WTC11 (cell line): Measurements from ENCODE around the gene IFT122. TPM values are rescaled to one million over a fixed set of nuclear protein-coding genes. Genes with fewer than 3 reads are reported as not detected.
A peak's percentile ranks its signal among the peaks of the same experiment; 100 is the strongest.

Experiments used
- ATAC-seq: fragments of 200-7000 bp; cut with Tn5 transposase; 2 replicates; pipeline ENCODE4 v1.10.0; 2021; ENCODE audit warnings: mild to moderate bottlenecking, moderate library complexity
- CTCF ChIA-PET: fragments of 300-600 bp; sonication (Branson Sonifier 250); formaldehyde crosslinking; loops from one replicate; lab custom pipeline; 2021; ENCODE audit warnings: antibody characterized with exemption; lab: Charles Lee
- POLR2A ChIA-PET: fragments of 350-600 bp; sonication (Branson Sonifier 250); formaldehyde crosslinking; loops from one replicate; lab custom pipeline; 2021; ENCODE audit warnings: antibody characterized with exemption; lab: Charles Lee
- DNase-seq: peaks from one replicate; pipeline ENCODE4 v3.0.0; 2021; ENCODE audit warnings: low spot score
- H3K27ac Mint-ChIP-seq: 2 replicates; pipeline ENCODE4 v1.8.0; 2021; ENCODE audit warnings: mixed read lengths
- H3K27me3 Mint-ChIP-seq: 2 replicates; pipeline ENCODE4 v1.8.0; 2021; ENCODE audit warnings: low read depth, mild to moderate bottlenecking, moderate library complexity, mixed read lengths
- H3K36me3 Mint-ChIP-seq: 2 replicates; pipeline ENCODE4 v1.8.0; 2021; ENCODE audit warnings: mixed read lengths
- H3K4me1 Mint-ChIP-seq: 2 replicates; pipeline ENCODE4 v1.8.0; 2022; ENCODE audit warnings: mixed read lengths
- H3K4me3 Mint-ChIP-seq: 2 replicates; pipeline ENCODE4 v1.8.0; 2021; ENCODE audit warnings: mild to moderate bottlenecking, moderate library complexity, mixed read lengths
- H3K9me3 Mint-ChIP-seq: 2 replicates; pipeline ENCODE4 v1.8.0; 2021; ENCODE audit warnings: mixed read lengths
- ARID4B ChIP-seq: sonication (generic); formaldehyde crosslinking; IDR thresholded peaks from 2 replicates; pipeline ENCODE4 v1.8.0; 2023; ENCODE audit warnings: missing genetic modification reagents, mild to moderate bottlenecking, borderline replicate concordance
- ATF3 ChIP-seq: sonication (generic); formaldehyde crosslinking; conservative IDR thresholded peaks from 2 replicates; pipeline ENCODE4 v1.8.1; 2022; ENCODE audit warnings: mild to moderate bottlenecking, missing genetic modification reagents
- EMX1 ChIP-seq: fragments of 250-450 bp; sonication (Bioruptor Pico); IDR thresholded peaks from 2 replicates; pipeline ENCODE4 v1.8.0; 2021; ENCODE audit warnings: mild to moderate bottlenecking
- ESRRA ChIP-seq: sonication (generic); formaldehyde crosslinking; IDR thresholded peaks from 2 replicates; pipeline ENCODE4 v1.8.1; 2022; ENCODE audit warnings: mild to moderate bottlenecking, missing genetic modification reagents, borderline replicate concordance
- FOXJ3 ChIP-seq: sonication (generic); formaldehyde crosslinking; IDR thresholded peaks from 2 replicates; pipeline ENCODE4 v1.9.0; 2021; ENCODE audit warnings: missing genetic modification reagents, mild to moderate bottlenecking, borderline replicate concordance
- FOXP1 ChIP-seq: sonication (generic); formaldehyde crosslinking; IDR thresholded peaks from 2 replicates; pipeline ENCODE4 v1.8.0; 2022; ENCODE audit warnings: missing genetic modification reagents, mild to moderate bottlenecking, moderate library complexity, borderline replicate concordance
- GTF2I ChIP-seq: fragments of 250-450 bp; sonication (Bioruptor Pico); conservative IDR thresholded peaks from 2 replicates; pipeline ENCODE4 v1.4.0; 2021; ENCODE audit warnings: mild to moderate bottlenecking
- HMGXB4 ChIP-seq: sonication (generic); formaldehyde crosslinking; IDR thresholded peaks from 2 replicates; pipeline ENCODE4 v1.8.1; 2023; ENCODE audit warnings: mild to moderate bottlenecking, moderate library complexity, missing genetic modification reagents
- NR2C2 ChIP-seq: sonication (generic); formaldehyde crosslinking; IDR thresholded peaks from 2 replicates; pipeline ENCODE4 v1.8.0; 2022; ENCODE audit warnings: mild to moderate bottlenecking, missing genetic modification reagents
- PRRX2 ChIP-seq: fragments of 250-450 bp; sonication (Bioruptor Pico); IDR thresholded peaks from 2 replicates; pipeline ENCODE4 v1.8.0; 2021; ENCODE audit warnings: mild to moderate bottlenecking
- RORB ChIP-seq: fragments of 250-450 bp; sonication (Bioruptor Pico); IDR thresholded peaks from 2 replicates; pipeline ENCODE4 v1.9.0; 2021; ENCODE audit warnings: mild to moderate bottlenecking
- SMAD3 ChIP-seq: sonication (generic); formaldehyde crosslinking; IDR thresholded peaks from 2 replicates; pipeline ENCODE4 v1.8.0; 2022; ENCODE audit warnings: missing genetic modification reagents, mild to moderate bottlenecking, borderline replicate concordance
- SOX15 ChIP-seq: fragments of 250-450 bp; sonication (Bioruptor Pico); IDR thresholded peaks from 2 replicates; pipeline ENCODE4 v1.9.0; 2021; ENCODE audit warnings: mild to moderate bottlenecking
- TEAD1 ChIP-seq: sonication (generic); formaldehyde crosslinking; IDR thresholded peaks from 2 replicates; pipeline ENCODE4 v1.8.0; 2022; ENCODE audit warnings: mild to moderate bottlenecking, missing genetic modification reagents
- TP53 ChIP-seq: sonication (generic); formaldehyde crosslinking; IDR thresholded peaks from 2 replicates; pipeline ENCODE4 v1.8.1; 2023; ENCODE audit warnings: mild to moderate bottlenecking, missing genetic modification reagents
- USF1 ChIP-seq: sonication (generic); formaldehyde crosslinking; IDR thresholded peaks from 2 replicates; pipeline ENCODE4 v1.8.0; 2022; ENCODE audit warnings: mild to moderate bottlenecking, missing genetic modification reagents
- ZNF219 ChIP-seq: sonication (generic); formaldehyde crosslinking; IDR thresholded peaks from 2 replicates; pipeline ENCODE4 v1.8.0; 2023; ENCODE audit warnings: missing genetic modification reagents, mild to moderate bottlenecking, borderline replicate concordance
- ZNF281 ChIP-seq: sonication (generic); formaldehyde crosslinking; IDR thresholded peaks from 2 replicates; pipeline ENCODE4 v1.8.0; 2023; ENCODE audit warnings: mild to moderate bottlenecking, missing genetic modification reagents
- ZNF423 ChIP-seq: fragments of 250-450 bp; sonication (Bioruptor Pico); IDR thresholded peaks from 2 replicates; pipeline ENCODE4 v2.1.2; 2022; ENCODE audit warnings: mild to moderate bottlenecking, moderate library complexity
- ZNF512 ChIP-seq: sonication (generic); formaldehyde crosslinking; IDR thresholded peaks from 2 replicates; pipeline ENCODE4 v1.8.1; 2022; ENCODE audit warnings: missing genetic modification reagents, borderline replicate concordance
- total RNA-seq: library from RNA; stranded (reverse); gene quantifications from 3 replicates; pipeline ENCODE4 v1.2.3, GENCODE V29; 2021

Gene IFT122
- total RNA-seq, 1 experiment from 2014 or later: 22.8 TPM

- TF ChIP-seq NR2C2 (CRISPR knock-in tag): no peak
- no peak for TF ChIP-seq PRRX2
- TF ChIP-seq ZNF281: no peak
These were observed 680 bp downstream of the IFT122 start (continued) for GRCh38 chr3:129440618-129441190.

- TF ChIP-seq SMAD3 (CRISPR knock-in tag) (no peak), ARID4B (CRISPR knock-in tag) (no peak), RORB (no peak), SOX15 (CRISPR knock-in tag) (no peak), ZNF219 (CRISPR knock-in tag) (no peak), ZNF512 (CRISPR knock-in tag) (no peak), TEAD1 (CRISPR knock-in tag) (no peak), ESRRA (no peak), EMX1 (no peak), ZNF423 (CRISPR knock-in tag) (no peak), ATF3 (CRISPR knock-in tag) (no peak), FOXP1 (CRISPR knock-in tag) (no peak), GTF2I (CRISPR knock-in tag) (no peak), FOXJ3 (CRISPR knock-in tag) (no peak), HMGXB4 (CRISPR knock-in tag) (no peak), USF1 (no peak), TP53 (CRISPR knock-in tag) (no peak)
- DNase-seq: no peak
- Mint-ChIP-seq H3K36me3 (peaks cover 20% of the 10 kb centered on the region), H3K4me3 (peak overlapping the region; percentile 99), H3K27me3 (no peaks in the 10 kb centered on the region; the same call in 1 of the 2 replicates), H3K9me3 (no peaks in the 10 kb centered on the region), H3K4me1 (peaks cover 31% of the 10 kb centered on the region), H3K27ac (peak overlapping the region; percentile 17; the same call in 1 of the 2 replicates)
- POLR2A ChIA-PET: interaction anchor here (1.2 kb wide), 1 partner anchor 176 kb away, joined by 3 read pairs; no protein-coding TSS in a partner anchor
- CTCF ChIA-PET: interaction anchor here (0.7 to 1.6 kb wide), 6 partner anchors 12 to 186 kb away, joined by 3 to 5 read pairs (median 4); partner anchors contain the start of gene EFCAB12
- no peak for ATAC-seq
These were observed 1.2 kb downstream of the IFT122 start for GRCh38 chr3:129441215-129441614.
